DMS114 treated with DMSO at 0.1 percent for 48 hours (cell line): Measurements from ENCODE around the gene GALNT9.
"Not testable (repeated sequence)": the region's sequence is repeated elsewhere in the genome, so short reads cannot be mapped to it uniquely, and the experiment has no call there.

ENCODE experiments used
- DNase-seq: peaks from one replicate; lab custom pipeline; 2025; ENCODE audit not compliant: unreplicated experiment; lab: John Stamatoyannopoulos, UW

Gene GALNT9

DNA sequence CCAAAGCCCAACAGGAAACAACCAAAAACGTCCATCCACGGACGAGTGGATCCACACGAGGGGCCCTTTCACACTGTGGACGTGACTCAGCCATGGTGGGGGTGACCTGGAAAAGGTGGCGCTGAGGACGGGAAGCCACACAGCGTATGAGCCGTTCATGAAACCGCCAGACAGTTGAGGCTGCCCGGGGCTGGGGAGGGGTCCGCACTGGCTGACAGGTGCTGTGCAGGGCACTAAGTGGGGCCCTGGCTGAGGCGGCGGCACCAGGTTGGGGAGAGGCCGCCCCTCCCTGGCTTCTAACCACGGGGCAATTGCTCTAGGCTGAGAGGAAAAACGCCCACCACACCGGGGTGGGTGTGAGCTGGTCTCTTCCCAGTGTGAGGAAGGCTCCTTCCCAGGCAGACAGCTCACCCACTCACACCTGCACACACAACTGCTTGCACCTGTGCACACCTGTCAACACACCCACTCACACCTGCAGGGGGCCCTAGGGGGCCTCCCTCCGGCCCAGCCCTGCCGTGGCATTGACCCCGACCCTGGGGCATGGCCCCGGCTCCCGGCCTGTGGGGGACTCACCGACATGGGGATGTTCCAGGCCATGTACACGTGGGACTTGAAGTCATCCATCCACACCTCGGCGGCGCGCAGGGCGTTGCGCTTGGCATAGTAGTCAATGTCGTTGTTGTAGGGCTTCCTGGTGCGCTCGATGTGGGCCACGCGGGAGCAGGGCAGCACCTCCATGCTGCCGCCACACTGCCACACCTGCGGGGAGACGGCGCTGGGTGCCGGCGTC is 126.3 kb downstream of the GALNT9 start:
- DNase-seq: no peak

DNA sequence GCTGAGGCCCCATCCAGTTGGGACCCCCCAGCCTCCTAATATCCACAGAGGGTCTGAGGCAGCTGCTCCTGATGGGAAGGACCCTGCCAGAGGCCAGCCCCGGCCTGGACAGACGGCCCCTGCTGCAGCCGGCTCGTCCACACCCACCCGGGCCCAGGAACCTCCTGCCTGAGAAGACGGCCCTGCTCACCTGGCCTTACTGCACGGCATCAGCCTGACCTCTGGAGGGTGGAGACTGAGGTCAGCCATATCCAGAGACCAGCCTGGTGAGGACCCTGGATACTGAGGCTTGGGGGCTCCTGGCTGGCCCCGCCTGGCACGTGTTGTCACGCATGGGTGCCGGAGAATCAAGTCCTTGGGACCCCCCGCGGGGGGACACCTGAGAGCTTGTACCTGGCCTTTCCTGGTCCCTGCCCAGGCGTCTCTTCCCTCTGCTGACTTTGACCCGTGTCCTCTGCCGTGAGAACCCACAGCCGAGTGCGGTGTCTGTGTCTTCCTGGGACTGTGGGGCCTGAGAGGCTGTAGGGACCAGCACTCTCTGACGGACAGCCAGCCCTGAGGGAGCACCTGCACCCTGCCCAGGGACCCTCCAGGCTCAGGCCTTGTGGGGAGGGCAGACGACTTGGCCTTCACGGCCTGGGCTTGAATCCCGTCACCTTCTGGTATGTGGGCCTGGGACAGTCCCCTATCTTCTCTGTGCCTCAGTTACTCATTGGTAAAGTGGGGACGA is 127.8 kb downstream of the GALNT9 start:
- no peak for DNase-seq

DNA sequence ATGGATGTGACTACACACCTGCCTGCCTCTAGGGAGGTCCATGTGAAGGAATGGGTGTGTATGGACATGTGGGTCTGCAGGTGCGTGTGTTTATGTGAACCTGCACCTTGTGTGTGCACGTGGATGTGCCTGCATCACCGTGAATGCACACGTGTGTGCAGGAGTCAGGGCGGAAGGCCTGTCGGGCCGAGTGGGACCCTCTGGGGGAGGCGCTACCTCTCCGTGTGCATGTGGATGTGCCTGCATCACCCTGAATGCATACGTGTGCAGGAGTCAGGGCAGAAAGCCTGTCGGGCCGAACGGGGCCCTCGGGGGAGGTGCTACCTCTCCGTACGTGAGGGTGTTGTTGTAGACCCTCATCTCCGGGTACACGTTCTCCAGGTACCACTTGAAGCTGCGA is 128.6 kb downstream of the GALNT9 start:
- no peak for DNase-seq

DNA sequence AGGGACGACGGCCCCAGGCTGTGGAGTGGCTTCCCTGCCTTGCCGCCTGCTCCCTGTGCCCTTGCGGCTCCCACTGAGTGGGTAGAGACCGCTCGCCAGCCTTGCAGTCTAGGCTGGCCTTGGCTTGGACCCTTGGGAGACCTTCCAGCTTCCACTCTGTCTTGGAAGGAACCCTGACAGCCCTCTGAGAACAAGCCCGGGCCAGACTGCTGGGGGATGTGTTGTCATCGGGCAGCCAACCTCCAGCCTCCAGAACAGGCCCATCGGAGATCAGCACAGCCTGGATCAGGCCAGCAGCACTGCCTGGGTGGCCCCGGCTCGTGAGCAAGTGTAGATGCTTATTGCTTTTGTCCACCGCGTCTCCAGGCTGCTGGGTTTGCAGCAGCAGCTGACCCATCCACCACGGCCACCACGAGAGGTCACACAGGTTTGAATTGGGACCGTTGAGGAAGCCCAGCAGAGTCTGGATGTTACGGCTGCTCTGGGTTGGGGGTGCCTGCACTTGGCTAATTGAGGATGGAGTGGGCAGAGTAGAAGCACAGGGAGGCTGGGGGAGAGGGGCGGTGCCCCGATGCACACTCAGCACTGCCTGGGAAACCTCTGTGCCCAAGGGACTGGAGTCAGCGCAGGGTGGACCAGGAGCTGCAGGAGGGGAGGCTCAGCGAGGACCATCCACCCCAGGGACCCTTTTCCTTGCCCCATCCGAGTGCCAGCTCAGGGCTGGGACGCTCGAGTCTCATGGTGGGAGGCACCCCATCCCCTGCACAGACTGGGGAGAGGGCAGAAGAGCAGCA is 129.7 kb downstream of the GALNT9 start:
- no peak for DNase-seq

DNA sequence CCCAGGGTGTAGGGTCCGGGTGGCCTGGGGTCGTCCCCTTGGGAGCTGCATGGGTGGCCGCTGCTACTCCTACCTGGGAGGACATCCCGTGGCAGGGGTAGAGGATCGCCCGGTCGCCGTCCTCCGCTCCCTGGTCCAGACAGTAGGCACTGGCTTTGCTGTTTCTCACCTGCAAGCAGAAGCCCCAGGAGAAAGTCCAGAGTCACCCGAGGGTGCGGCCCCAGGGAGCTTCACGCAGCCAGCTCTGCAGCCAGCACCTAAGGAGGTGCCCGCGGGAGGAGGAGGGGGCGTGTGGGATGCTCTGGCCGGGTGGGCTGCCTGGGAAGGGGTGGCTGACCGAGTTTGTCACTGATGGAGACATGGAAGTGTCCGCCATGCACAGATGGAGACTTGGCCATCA is 130.3 kb downstream of the GALNT9 start:
- DNase-seq: no peak

DNA sequence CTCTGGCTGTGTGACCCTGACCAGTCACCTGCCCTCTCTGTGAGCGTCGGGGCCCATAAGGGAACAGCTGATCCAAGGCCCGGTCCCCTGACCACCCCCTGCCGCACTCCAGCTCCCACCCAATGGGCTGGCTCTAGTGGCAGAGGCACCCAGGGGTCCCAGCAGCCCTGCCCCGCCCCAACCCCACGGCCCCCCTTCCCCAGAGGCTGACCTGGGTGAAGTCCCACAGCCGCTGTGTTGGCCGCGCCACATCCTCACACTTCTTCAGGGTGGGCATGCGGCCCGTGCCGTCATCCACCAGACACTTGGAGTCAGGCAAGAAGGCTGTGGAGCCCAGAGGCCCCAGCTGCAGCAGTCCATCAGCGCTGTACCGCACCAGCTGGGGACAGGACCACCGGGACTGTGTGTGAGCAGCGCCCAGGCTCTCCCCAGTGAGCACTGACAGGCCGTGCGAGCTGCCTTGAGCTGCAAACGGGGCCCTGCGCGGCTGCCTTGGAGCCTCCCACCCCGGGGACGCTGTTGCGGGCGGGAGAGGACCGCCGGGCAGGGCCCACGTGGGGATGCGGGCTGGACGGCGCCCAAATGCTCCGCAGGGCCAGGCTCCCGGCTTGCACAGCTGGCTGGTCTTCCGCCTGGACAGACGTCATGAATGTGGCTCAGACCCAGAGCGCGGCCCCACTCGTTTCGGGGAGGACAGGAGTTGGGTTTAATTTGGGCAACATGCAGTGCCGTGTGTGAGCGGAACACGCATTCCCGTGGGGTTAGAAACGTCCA is 131.6 kb downstream of the GALNT9 start:
- no peak for DNase-seq

DNA sequence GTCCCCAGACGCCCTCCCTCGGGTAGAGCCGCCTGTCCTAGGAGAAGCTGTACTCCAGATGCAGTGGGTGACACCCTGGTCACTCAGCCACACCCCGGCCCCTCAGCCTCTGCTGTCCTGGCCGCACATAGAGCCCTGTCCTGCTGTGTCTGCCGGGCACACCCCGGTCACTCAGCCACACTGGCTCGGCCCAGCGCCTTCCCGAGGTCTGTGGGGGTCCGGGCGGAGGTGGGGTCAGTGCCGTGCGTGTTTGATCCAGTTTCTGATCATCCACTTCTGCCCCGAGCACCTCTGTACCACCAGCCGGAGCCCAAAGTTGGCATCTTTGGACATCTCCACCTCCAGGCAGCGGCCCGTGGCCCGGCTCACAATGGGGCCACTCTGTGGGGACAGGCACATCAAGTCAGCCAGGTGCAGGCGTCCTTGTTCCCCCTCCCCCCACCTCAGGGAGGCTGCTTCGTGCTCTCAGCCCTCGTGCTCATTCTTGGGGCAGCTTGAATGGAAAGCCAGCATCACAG is 132.5 kb downstream of the GALNT9 start:
- no peak for DNase-seq

DNA sequence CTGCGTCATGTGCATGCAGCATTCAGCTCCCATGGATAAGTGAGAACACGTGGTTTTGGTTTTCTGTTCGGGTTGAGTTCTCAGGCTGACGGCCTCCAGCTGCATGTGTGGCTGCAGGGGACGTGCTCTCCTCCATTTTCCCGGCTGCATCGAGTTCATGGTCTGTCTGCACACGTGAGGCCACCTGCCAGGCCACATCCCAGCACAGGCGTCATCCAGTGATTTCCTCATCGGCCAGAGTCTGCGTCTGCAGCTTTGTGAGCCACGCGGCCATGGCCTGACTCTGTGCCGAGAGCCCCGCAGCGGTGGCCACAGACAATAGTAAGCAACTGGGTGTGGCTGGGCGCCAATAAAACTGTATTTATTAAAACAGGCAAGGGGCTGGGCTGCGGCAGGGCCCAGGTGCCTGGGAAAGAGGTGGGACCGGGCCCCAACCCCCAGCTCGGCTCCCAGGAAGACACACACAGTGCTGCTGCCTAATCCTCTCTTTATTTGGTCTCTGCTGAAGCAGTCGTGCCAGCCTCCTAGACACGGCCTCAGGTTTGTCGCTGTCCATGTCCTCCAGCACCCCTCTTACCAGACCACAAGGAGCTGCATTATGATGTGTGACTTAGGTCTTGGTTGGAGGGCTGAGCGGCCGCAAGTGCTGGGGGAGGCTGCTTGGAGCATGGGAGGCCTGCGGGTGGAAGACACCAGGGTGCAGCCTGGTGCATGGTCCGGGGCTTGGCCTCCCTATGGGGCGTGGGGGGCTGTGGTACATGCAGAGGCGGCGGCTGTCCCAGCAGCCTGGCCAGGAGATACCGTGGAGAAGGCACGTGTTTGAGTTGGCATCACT is 133.1 kb downstream of the GALNT9 start:
- no peak for DNase-seq

DNA sequence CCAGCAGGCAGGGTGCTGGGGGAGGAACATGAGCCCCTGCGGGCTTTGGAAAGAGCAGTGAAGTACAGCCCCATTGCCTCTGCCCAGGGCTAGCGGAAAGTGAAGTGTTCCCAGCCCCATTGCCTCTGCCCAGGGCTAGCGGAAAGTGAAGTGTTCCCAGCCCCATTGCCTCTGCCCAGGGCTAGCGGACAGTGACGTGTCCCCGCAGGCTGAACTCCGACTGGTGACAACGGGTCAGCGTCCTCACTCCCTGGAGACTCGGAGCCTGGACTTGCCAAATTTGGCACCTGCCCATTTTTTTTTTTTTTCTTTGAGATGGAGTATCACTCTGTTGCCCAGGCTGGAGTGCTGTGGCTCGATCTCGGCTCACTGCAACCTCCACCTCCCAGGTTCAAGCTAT is 134.1 kb downstream of the GALNT9 start:
- not testable (repeated sequence) for DNase-seq

DNA sequence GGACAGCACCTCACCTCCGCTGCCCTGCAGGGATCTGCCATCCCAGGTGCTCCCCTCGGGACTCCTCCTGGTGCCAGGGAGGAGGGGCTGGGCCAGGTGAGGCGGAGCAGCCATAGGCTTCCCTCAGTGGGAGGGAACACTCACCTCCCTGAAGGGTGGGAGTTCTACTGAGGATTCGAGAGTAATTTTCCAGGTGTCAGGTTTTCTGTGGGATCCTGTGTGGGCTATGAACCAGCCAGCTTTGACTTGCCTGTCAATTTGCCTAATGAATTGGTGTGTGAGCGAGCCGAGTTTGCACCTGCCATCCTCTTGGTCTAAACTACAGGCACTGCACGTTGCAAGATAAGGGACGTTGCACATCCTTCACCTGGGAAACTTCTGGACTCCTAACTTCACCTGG is 134.8 kb downstream of the GALNT9 start:
- no peak for DNase-seq

DNA sequence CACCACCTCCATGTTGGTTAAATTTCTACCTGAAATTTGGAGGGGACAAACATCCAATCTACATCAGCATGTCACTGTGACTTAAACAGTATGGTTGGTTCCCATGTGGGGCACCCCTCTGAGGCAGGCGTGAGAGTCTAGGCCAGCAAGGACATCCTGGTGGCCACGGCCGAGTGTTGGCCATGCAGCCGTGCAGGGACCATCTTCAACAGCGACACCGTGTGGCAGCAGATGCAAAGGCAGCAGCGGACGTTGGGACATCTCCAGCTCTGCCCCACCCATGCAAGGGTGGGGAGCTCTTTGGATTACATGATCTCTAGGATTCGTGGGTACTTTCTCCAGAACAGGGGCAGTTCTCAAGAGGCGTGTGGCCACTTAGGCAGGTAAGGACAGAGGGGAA is 135.3 kb downstream of the GALNT9 start:
- DNase-seq: no peak

DNA sequence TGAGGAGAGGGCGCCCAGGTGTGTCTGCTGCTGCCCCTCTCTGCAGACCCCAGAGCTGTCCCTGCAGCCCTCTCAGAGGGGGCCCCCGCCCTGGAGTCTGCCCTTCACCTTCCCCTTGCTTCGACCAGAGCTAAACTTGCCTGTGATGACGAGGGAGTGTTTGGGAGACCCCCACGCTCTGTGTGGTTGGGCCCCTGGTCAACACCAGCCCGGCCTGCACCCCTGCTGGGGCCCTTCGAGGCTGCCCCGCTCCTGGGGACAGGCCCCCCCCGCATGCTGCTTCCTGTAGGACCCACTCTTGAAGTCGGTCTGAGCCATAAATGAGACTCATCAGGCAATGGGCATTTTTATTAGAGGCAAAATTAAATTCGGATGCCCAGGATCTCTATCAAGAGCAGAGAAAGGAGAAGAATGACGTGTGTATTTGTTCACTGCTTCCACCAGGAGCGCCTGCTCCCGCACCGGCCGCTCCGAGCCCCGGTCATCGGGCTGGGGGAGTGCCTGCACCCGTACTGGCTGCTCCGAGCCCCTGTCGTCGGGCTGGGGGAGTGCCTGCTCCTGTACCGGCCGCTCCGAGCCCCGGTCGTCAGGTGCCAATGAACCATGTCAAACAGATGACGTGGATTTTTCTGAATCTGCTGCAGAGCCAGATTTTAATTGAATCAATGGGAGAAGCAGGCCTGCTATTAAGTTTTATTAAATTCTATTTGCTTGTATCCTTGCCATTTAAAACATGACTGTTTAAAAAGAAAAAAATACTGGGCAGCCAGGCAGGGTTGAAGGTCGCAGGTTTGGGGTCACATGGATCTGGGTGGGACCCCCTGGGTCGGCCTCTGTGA is 137.5 kb downstream of the GALNT9 start:
- DNase-seq: no peak

DNA sequence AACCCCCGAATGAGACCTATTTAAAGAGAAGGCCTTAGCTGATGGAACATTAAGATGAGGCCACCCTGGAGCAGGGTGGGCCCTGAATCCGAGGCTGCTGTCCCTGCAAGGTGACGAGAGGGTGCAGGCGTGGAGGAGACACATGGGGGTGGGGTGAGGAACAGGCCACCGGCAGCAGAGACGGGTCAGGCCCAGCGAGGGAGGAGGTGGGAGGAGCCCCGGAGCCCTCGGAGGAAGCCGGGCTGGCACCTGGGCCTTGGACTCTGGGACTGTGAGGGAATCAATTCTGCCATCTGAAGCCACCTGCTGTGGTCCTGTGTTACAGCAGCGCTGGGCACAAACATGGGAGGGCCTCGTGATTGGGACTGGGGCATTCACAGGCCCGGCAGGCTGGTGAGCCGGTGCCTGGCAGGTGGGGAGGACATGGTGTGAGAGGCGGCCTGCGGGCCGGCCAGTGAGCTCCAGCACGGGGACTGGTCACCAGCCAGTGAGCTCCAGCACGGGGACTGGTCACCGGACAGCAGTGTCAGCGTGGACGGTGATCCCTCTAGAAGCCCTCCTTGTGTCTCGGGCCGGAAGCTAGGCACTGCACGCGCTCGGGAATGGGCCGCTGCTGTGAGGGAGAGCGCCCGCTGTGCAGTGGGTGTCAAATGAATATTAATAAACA is 138.4 kb downstream of the GALNT9 start:
- no peak for DNase-seq

DNA sequence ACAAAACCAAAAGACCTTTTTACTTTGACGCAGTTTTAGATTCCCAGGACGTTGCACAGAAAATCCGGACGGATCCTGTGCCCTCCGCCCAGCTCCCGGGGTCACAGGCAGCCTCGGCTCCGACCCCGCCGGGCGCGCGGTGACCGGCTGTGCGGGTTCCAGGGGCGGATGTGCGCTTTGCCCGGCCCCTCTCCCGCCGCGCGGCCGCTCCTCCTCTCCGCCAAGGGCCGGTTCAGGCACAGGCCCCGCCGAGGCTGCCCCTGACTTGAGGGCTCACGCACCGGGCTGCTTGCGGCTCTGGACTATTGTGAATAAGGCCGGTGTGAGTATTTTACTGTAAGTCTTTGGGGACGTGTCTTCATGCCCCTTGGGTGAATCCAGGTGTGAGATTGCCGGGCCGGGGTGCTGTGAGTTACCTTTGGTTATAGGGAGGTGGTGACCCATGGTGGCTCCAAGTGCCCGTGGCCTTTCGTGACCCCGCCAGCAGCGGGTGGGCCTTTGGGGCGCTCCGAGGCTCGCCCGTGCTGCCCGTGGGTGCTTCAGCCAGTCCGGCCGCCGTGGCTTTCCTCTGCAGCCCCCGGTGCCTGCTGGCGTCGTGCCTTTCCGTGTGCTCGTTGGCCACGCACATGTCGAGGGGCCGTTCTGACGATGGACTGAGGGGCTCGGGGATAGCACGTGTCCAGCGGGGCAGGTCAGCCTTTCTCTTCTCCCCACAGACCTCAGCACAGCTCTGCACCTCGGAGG is 139.2 kb downstream of the GALNT9 start:
- no peak for DNase-seq

DNA sequence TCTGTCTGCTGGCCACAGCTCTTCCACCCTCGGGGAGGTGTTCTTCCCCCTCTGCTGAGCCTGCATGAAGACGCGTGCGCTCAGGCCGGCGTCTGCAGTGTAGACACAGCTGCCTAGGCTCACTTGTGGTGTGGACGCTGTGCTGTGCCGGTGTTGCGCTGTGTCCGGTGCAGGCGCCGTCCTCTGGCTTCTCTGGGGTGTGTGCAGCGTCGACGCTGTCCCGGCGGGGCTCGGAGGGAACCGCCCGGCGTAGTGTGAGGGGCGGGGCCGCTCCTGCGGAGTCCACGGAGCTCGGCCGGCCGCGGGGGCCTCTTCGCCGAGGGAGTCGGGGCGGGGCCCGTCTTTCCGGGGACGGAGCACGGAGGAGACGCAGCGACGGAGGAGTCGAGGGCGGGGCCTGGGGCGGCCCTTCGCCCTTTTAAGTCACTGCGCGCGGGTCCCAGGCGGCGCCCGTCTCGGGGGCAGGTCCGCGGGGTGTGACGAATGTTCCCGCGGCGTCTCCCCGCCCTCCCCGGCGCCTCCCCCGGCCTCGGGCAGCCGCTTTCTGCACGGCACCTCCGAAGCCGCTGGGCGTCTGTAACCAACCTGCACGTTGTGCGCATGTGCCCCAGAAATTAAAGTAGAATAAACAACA is 139.9 kb downstream of the GALNT9 start:
- peak; percentile 72 for DNase-seq

DNA sequence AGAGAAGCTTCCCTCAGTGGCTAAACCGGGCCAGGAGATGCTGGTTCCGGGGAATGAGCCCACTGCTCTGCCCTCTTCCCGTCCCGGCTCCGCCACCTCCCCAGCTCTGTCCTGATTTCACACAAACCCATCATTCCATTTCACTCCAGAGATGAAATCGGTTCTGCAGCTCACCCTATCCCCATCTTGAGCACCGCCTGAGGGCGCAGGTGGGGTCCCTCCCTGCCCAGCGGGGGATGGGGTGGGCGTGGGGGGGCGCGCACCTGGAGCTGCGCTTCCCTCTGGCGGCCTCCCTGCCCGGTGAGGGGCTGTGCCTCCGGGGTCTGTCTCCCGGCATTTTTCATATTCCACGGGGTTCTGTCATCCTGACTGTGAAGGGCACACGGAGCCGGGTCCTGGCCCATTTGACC is 140.5 kb downstream of the GALNT9 start:
- no peak for DNase-seq

DNA sequence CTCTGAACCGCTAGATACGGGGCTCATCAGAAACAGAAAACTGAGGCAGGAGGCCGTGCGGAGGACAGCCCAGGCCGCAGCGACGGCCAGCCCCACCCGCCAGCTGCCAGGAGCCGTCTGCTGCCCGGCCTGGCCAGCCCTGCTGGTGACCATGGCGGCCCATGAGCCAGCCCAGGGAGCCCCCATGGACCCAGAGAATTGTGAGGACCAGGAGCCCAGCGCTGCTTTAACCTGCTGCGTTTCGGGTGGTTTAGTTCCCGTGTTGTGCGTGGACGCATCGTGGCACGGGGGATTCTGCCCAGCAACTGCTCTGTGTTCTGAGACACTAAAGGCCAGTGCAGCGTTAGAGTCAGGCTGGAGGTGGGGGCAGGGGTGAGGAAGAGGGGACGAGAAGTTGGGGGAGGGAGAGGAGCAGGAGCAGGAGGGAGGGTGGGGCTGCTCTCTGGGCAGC is 140.9 kb downstream of the GALNT9 start:
- no peak for DNase-seq
